ENCODE measurements around the gene TGM3. TPM values are rescaled to one million over a fixed set of nuclear protein-coding genes. Genes with fewer than 3 reads are reported as not detected.

Gene TGM3
- total and polyA plus RNA-seq, 2 of the 4 experiments (the other 2 are of a cell fraction) = not detected

GRCh38 chr20:2252419-2252997 lies 43.3 kb upstream of the TGM3 start:
- DNase-seq (no peak), ATAC-seq (ENCODE audit: low read depth) (no peak)
- TF ChIP-seq ELK1 (IDR thresholded peaks at IDR 0.05; ENCODE audit: borderline replicate concordance, low read depth, low read length) = no peak
- no peak for TF ChIP-seq CTCF (conservative IDR thresholded peaks at IDR 0.05; ENCODE audit: low read depth, low read length)
- no peak for TF ChIP-seq RFX5 (IDR thresholded peaks at IDR 0.05; ENCODE audit: low read depth, low read length)
- no peak for TF ChIP-seq MAZ (IDR thresholded peaks at IDR 0.05; ENCODE audit: borderline replicate concordance, low read depth, low read length)
- TF ChIP-seq RAD21 (IDR thresholded peaks at IDR 0.05; ENCODE audit: low read length) = no peak
- TF ChIP-seq CHD1 (IDR thresholded peaks at IDR 0.05; ENCODE audit: low read depth, low read length) = no peak
- TF ChIP-seq USF2 (IDR thresholded peaks at IDR 0.05; ENCODE audit: low read depth, low read length) = no peak
- no peak for TF ChIP-seq POLR2A (IDR thresholded peaks at IDR 0.05; ENCODE audit: low read depth, low read length)
- no peak for TF ChIP-seq BHLHE40 (IDR thresholded peaks at IDR 0.05; ENCODE audit: low read depth, low read length)
- TF ChIP-seq FOS (IDR thresholded peaks at IDR 0.05; ENCODE audit: low read depth, low read length) = no peak
- TF ChIP-seq SMC3 (IDR thresholded peaks at IDR 0.05; ENCODE audit: low read depth, low read length) = no peak
- H3K9me1 ChIP-seq (ENCODE audit: insufficient read depth, low read length) = no peaks in the 10 kb centered on the region
- in situ Hi-C loops (cut with MboI; ENCODE audit: low sequenced_read_pairs) = no loop called here
- BruUV-seq (replicated peaks) = no TSS peak
- H2BK5ac ChIP-seq (ENCODE audit: low read depth, low read length, poor library complexity, severe bottlenecking) = no peak overlapping the region
- 10% methylated on average over 2 of the region's 6 CpGs; no CpG with 5 or more reads in 1 of the 2 experiments for WGBS, 2 experiments (ENCODE audit: extremely low coverage in 2 of 2, insufficient read length in 1 of 2)
- no peak overlapping the region for H2BK120ac ChIP-seq (ENCODE audit: low read depth, low read length)
- no peak overlapping the region for H2BK20ac ChIP-seq (ENCODE audit: low read depth, low read length)
- no peak overlapping the region for H3K4me2 ChIP-seq (ENCODE audit: low read depth, low read length)
- H3K23ac ChIP-seq (ENCODE audit: low read depth, low read length) = no peak overlapping the region
- H4K5ac ChIP-seq (ENCODE audit: low read depth, low read length) = no peak overlapping the region
- H3K27me3 ChIP-seq (ENCODE audit: control insufficient read depth, insufficient read depth, low read length) = peaks cover 6% of the 10 kb centered on the region; the same call in 1 of the 2 replicates
- no peaks in the 10 kb centered on the region for H3K79me1 ChIP-seq (ENCODE audit: low read depth in 1 of 2, low read length in 2 of 2)
- intact Hi-C loops (cut with micrococcal nuclease) = no loop called here
- no peaks in the 10 kb centered on the region for H3K9me3 ChIP-seq (ENCODE audit: control insufficient read depth, insufficient read depth, low read length)
- no peak overlapping the region for H3K27ac ChIP-seq (ENCODE audit: insufficient read depth, low read length)
- CTCF ChIA-PET = interaction anchor here (0.5 kb wide), 1 partner anchor 24 kb away, joined by 3 read pairs; no protein-coding TSS in a partner anchor
- H2AK9ac ChIP-seq (replicated peaks; ENCODE audit: low read depth, low read length, poor library complexity) = no peak overlapping the region
- no peak overlapping the region for H2AK5ac ChIP-seq (ENCODE audit: low read depth, low read length)
- H4K8ac ChIP-seq (ENCODE audit: low read depth in 2 of 2, low read length in 2 of 2) = no peak overlapping the region
- H3K9ac ChIP-seq (ENCODE audit: low read depth, low read length) = no peak overlapping the region
- H3K56ac ChIP-seq (ENCODE audit: extremely low read depth, insufficient read depth, low read length) = no peak overlapping the region
- H3K18ac ChIP-seq (ENCODE audit: low read depth, low read length) = no peak overlapping the region
- H4K20me1 ChIP-seq (ENCODE audit: insufficient read depth, low read length) = no peaks in the 10 kb centered on the region
- dilution Hi-C loops (cut with HindIII; ENCODE audit: low sequenced_read_pairs, unreplicated experiment) = no loop called here
- H3K14ac ChIP-seq (replicated peaks; ENCODE audit: low read depth, low read length) = no peak overlapping the region
- H2BK15ac ChIP-seq (ENCODE audit: low read depth, low read length) = no peak overlapping the region
- H4K91ac ChIP-seq (ENCODE audit: insufficient read depth, low read depth, low read length) = no peak overlapping the region
- H2AFZ ChIP-seq (replicated peaks; ENCODE audit: low read length, poor library complexity) = no peak overlapping the region
- POLR2A ChIA-PET (ENCODE audit: unreplicated experiment) = no interaction called here
- no peaks in the 10 kb centered on the region for H3K36me3 ChIP-seq (ENCODE audit: control insufficient read depth, insufficient read depth, low read length)
- H3K4me3 ChIP-seq (ENCODE audit: insufficient read depth, low read depth, low read length) = no peak overlapping the region
- H3K4me1 ChIP-seq (ENCODE audit: control insufficient read depth, insufficient read depth, low read length) = no peaks in the 10 kb centered on the region
- no peak overlapping the region for H3K4ac ChIP-seq (ENCODE audit: low read depth, low read length)
